Measurements from ENCODE around the gene KRT36. TPM values are rescaled to one million over a fixed set of nuclear protein-coding genes. Genes with fewer than 3 reads are reported as not detected.
A peak's percentile ranks its signal among the peaks of the same experiment; 100 is the strongest.

Gene KRT36
- total RNA-seq, 1 donor from 2014 or later: not detected

GRCh38 chr17:41521574-41522261, 32.0 kb upstream of the KRT36 start:
- DNase-seq: peak; percentile 45

GRCh38 chr17:41520821-41521521, 31.3 kb upstream of the KRT36 start:
- no peak for DNase-seq

GRCh38 chr17:41519501-41520224, 30.0 kb upstream of the KRT36 start:
- peak; percentile 44 for DNase-seq

GRCh38 chr17:41518789-41519449, 29.2 kb upstream of the KRT36 start, which contains the start of gene KRT15:
Gene KRT15 (minus strand): TSS chr17:41518890. CDS start chr17:41518827, 63 bp downstream.
- peak; percentile 53 for DNase-seq

- DNase-seq: no peak
Observed at GRCh38 chr17:41518031-41518430, 28.3 kb upstream of the KRT36 start.

- no peak for DNase-seq
Observed at GRCh38 chr17:41516830-41517283, 27.1 kb upstream of the KRT36 start.

GRCh38 chr17:41516147-41516829, 26.6 kb upstream of the KRT36 start:
- DNase-seq: no peak

GRCh38 chr17:41513168-41513547, 23.4 kb upstream of the KRT36 start:
- no peak for DNase-seq

- no peak for DNase-seq
Observed at GRCh38 chr17:41512546-41513167, 22.9 kb upstream of the KRT36 start.

- DNase-seq: no peak
Observed at GRCh38 chr17:41511716-41512115, 22.0 kb upstream of the KRT36 start.

GRCh38 chr17:41511116-41511515, 21.4 kb upstream of the KRT36 start:
- no peak for DNase-seq

GRCh38 chr17:41510251-41511065, 20.7 kb upstream of the KRT36 start:
- DNase-seq: no peak

- no peak for DNase-seq
Observed at GRCh38 chr17:41507315-41507880, 17.7 kb upstream of the KRT36 start.

- DNase-seq: no peak
Observed at GRCh38 chr17:41505809-41506767, 16.4 kb upstream of the KRT36 start.

- no peak for DNase-seq
Observed at GRCh38 chr17:41505007-41505808, 15.5 kb upstream of the KRT36 start, which contains the start of gene KRT13. Gene KRT13 (minus strand): TSS chr17:41505612. CDS start chr17:41505550, 62 bp downstream.

GRCh38 chr17:41504246-41504977, 14.7 kb upstream of the KRT36 start:
- no peak for DNase-seq

- no peak for DNase-seq
Observed at GRCh38 chr17:41503202-41503601, 13.5 kb upstream of the KRT36 start.

Measured in tongue (tissue), 2 donors.